Cardiac muscle cell (in vitro differentiated cells and primary cell): Measurements from ENCODE around the gene ADORA2B. TPM values are rescaled to one million over a fixed set of nuclear protein-coding genes. Genes with fewer than 3 reads are reported as not detected.
A peak's percentile ranks its signal among the peaks of the same experiment; 100 is the strongest.

Source experiments
- DNase-seq, 2 donors: peaks; one replicate each; pipeline versions ENCODE4 v3.0.0 to v3.0.0-alpha.2; 2010 to 2017; ENCODE audit warnings: low read depth in 1 of 2, low spot score in 1 of 2
- H3K27ac ChIP-seq: fragments of 200-600 bp; sonication (generic); 2 replicates; pipeline ENCODE4 v1.5.1; 2016
- H3K27me3 ChIP-seq: fragments of 200-600 bp; sonication (generic); 2 replicates; pipeline ENCODE4 v1.6.0; 2016; ENCODE audit warnings: control low read depth
- H3K36me3 ChIP-seq: fragments of 200-600 bp; sonication (generic); 2 replicates; pipeline ENCODE4 v1.5.1; 2016; ENCODE audit warnings: control low read depth
- H3K4me1 ChIP-seq: fragments of 200-600 bp; sonication (generic); 2 replicates; pipeline ENCODE4 v1.8.1; 2017; ENCODE audit warnings: low read depth, mild to moderate bottlenecking, mixed run types
- H3K4me3 ChIP-seq: fragments of 200-600 bp; sonication (generic); 2 replicates; pipeline ENCODE4 v1.5.1; 2016; ENCODE audit warnings: mild to moderate bottlenecking
- H3K9me3 ChIP-seq: fragments of 200-600 bp; sonication (generic); 2 replicates; pipeline ENCODE4 v1.5.1; 2017; ENCODE audit warnings: low read depth, mild to moderate bottlenecking, control low read depth
- CTCF ChIP-seq: IDR thresholded peaks from 2 replicates; pipeline ENCODE4 v1.5.1; 2012; ENCODE audit warnings: low read depth, mild to moderate bottlenecking, low read length
- polyA plus RNA-seq: library from polyadenylated mRNA; unstranded; fragments of >200 nt; fragmentation: Nextera tagmentation; extraction: Ambion mirVana; gene quantifications from 2 replicates; pipeline ENCODE4 v1.2.1, GENCODE V29; 2016
- total RNA-seq: library from RNA; depleted of rRNA; stranded (reverse); fragments of >200 nt; gene quantifications from 2 replicates; pipeline ENCODE4 v1.2.3, GENCODE V29; 2016

Gene ADORA2B
- total and polyA plus RNA-seq, 2 experiments from 2014 or later, result 10.5 to 11.6 TPM

GRCh38 chr17:15943971-15944758 lies 765 bp upstream of the ADORA2B start:
- DNase-seq, result peak in 1 of 2 donors; percentile 61
- peaks cover 35% of the 10 kb centered on the region for H3K27me3 ChIP-seq
- no peaks in the 10 kb centered on the region for H3K9me3 ChIP-seq
- peak overlapping the region; percentile 64 for H3K4me3 ChIP-seq
- H3K4me1 ChIP-seq, result peaks cover 3% of the 10 kb centered on the region
- H3K27ac ChIP-seq, result no peak overlapping the region
- no peaks in the 10 kb centered on the region for H3K36me3 ChIP-seq
- no peak for TF ChIP-seq CTCF

DNA sequence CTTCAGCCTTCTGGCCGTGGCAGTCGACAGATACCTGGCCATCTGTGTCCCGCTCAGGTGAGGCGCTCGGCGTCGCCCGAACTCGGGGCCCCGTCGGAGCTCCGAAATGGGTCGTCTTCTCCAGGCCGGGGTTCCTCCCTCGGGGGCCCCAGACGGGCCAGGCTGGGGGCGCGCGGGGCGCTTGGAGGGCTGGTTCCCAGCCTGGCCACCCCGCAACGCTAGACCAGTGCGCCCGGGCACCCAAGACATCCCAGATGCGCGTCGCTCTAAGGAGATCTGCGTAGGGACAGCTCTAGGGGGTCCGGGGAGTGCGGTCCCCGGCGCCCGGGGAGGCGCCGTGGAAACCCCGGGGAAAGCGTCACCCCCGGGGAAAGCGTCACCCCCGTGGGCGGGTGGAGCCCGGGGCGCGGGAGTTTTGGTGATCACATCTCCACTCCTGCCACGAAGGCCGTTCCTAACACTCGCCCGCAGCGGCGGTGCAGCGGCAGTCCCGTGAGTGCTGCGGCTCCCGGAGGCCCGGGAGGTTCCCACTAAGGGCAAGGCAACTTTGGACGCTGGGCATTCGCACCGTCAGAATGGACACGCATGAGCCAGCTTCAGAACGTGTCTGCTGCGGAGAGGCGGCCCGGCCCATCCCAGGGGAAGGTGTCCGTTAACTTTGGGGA lies 729 bp downstream of the ADORA2B start:
- no peaks in the 10 kb centered on the region for H3K9me3 ChIP-seq
- peaks cover 35% of the 10 kb centered on the region for H3K27me3 ChIP-seq
- H3K27ac ChIP-seq, result no peak overlapping the region
- peak overlapping the region; percentile 64 for H3K4me3 ChIP-seq
- DNase-seq, result peak; percentile 42 to 45
- peaks cover 3% of the 10 kb centered on the region for H3K4me1 ChIP-seq
- no peaks in the 10 kb centered on the region for H3K36me3 ChIP-seq
- no peak for TF ChIP-seq CTCF

DNA sequence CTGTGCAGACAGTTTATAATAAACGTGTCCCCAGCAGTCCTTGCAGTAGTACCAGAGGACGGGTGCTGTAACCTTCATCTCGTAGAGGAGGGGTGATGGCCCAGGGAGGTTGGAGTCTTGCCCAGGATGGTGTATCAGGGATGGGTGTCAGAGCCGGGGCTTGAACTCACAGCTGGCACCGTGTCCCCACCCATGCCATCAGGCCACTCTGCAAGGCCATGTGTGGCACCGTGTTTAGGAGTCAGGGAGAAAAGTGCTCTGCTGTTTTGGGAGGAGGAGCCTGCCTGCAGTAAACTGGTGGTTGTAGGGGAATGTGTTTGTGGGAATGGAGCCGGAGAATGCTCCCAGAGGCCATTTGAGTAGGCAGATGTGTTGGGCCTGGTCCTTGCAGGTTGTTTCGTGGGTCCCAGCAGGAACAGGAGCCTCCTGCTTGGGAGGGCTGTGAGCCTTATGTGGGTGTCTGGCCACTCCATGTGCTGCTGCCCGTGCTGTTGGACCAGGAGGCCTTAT lies 1.7 kb downstream of the ADORA2B start:
- H3K27me3 ChIP-seq, result peaks cover 35% of the 10 kb centered on the region
- peak in 1 of 2 donors; percentile 45 for DNase-seq
- no peak overlapping the region for H3K27ac ChIP-seq
- H3K9me3 ChIP-seq, result no peaks in the 10 kb centered on the region
- H3K4me3 ChIP-seq, result no peak overlapping the region
- peaks cover 3% of the 10 kb centered on the region for H3K4me1 ChIP-seq
- no peak for TF ChIP-seq CTCF
- no peaks in the 10 kb centered on the region for H3K36me3 ChIP-seq

GRCh38 chr17:15947271-15947670 lies 2.3 kb downstream of the ADORA2B start:
- H3K4me1 ChIP-seq, result peaks cover 3% of the 10 kb centered on the region
- H3K27ac ChIP-seq, result no peak overlapping the region
- no peak overlapping the region for H3K4me3 ChIP-seq
- H3K9me3 ChIP-seq, result no peaks in the 10 kb centered on the region
- no peak for TF ChIP-seq CTCF
- H3K27me3 ChIP-seq, result peaks cover 35% of the 10 kb centered on the region
- peak in 1 of 2 donors; percentile 51 for DNase-seq
- no peaks in the 10 kb centered on the region for H3K36me3 ChIP-seq

GRCh38 chr17:15947976-15948752 lies 3.2 kb downstream of the ADORA2B start:
- Histone ChIP-seq H3K4me1 (peaks cover 3% of the 10 kb centered on the region), H3K4me3 (no peak overlapping the region), H3K9me3 (no peaks in the 10 kb centered on the region), H3K27ac (no peak overlapping the region), H3K27me3 (peaks cover 35% of the 10 kb centered on the region), H3K36me3 (no peaks in the 10 kb centered on the region)
- no peak for DNase-seq
- no peak for TF ChIP-seq CTCF
